Upper lobe of left lung (tissue), 4 donors: ENCODE results near the gene SOX10.

ENCODE experiments used
- CTCF ChIP-seq, 6 experiments: fragments of 450-650 bp in 4 of 6; fragments of 200-600 bp in 2 of 6; sonication (generic) in 2 of 6; IDR thresholded peaks; one replicate each; pipeline ENCODE4 v1.5.1; 2016 to 2019; ENCODE audit warnings: antibody characterized with exemption in 6 of 6
- EP300 ChIP-seq, 4 donors: sonication (generic); formaldehyde crosslinking; IDR thresholded peaks; one replicate each; pipeline ENCODE4 v1.5.1; 2017; ENCODE audit warnings: antibody characterized with exemption in 4 of 4, control low read depth in 2 of 4
- POLR2A ChIP-seq, 4 donors: fragments of 450-650 bp; IDR thresholded peaks; one replicate each; pipeline ENCODE4 v1.5.1; 2016 to 2017; ENCODE audit warnings: antibody characterized with exemption in 4 of 4, mild to moderate bottlenecking in 2 of 4
- POLR2AphosphoS5 ChIP-seq, 2 donors: sonication (generic); formaldehyde crosslinking; IDR thresholded peaks; one replicate each; pipeline ENCODE4 v1.5.1; 2017; ENCODE audit warnings: antibody characterized with exemption in 2 of 2

GRCh38 chr22:37990301-37990700 lies 5.9 kb upstream of the SOX10 start:
- TF ChIP-seq CTCF (IDR thresholded peaks at IDR 0.05) (no peak), POLR2A (IDR thresholded peaks at IDR 0.05) (no peak), POLR2AphosphoS5 (IDR thresholded peaks at IDR 0.05) (peak in 1 of 2 donors; percentile 20), EP300 (IDR thresholded peaks at IDR 0.05) (no peak)
